GM18520 (cell line): Measurements from ENCODE around the gene BBS4.
A peak's percentile ranks its signal among the peaks of the same experiment; 100 is the strongest.
"Not testable (repeated sequence)": the region's sequence is repeated elsewhere in the genome, so short reads cannot be mapped to it uniquely, and the experiment has no call there.

ENCODE experiments used
- ATAC-seq: cut with Tn5 transposase; IDR thresholded peaks from one replicate; pipeline ENCODE4 v1.9.1; 2021; ENCODE audit not compliant: unreplicated experiment

BBS4 gene

DNA sequence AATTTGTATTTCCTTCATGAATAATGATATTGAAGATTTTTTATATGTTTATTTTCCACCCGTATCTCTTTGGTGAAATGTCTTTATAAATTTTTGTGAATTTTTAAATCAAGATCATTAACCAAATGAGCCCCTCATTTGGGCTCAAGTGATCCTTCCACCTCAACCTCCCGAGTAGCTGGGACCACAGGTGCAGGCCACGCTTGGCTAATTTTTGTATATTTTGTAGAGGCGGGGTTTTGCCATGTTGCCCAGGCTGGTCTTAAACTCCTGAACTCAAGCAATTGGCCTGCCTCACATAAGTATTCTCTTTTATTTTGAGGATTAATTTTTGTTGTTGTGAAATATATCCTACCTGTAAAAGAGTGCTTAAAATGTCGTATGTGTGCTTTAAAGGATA is 4.9 kb downstream of the BBS4 start:
- no peak for ATAC-seq

DNA sequence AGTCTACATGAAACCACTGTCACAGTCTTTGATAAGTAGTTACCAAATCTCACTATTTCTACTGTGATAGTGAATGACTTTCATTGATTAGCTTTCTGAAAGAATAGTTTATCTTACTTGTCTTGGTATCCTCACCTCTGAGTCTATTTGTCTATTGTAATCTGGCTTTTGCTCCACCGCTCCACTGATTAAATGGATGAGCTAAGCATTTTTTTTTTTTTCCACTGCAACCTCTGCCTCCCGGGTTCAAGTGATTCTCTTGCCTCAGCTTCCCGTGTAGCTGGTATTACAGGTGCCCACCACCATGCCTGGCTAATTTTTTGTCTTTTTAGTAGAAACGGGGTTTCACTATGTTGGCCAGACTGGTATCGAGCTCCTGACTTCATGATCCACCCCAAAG is 12.9 kb downstream of the BBS4 start:
- no peak for ATAC-seq

DNA sequence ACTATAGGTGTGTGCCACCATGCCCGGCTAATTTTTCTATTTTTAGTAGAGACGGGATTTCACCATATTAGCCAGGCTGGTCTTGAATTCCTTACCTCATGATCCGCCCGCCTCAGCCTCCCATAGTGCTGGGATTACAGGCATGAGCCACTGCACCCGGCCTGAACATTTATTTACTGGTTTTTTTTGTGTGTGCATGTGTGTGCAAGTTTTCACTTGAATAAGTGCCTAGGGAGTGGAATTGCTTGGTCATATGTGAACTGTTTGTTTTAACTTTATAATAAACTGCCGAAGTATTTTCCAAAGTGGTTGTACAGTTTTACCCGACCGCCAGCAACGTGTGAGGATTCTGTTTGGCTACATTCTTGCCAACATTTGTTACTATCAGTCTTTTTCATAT is 14.1 kb downstream of the BBS4 start:
- ATAC-seq, result no peak

DNA sequence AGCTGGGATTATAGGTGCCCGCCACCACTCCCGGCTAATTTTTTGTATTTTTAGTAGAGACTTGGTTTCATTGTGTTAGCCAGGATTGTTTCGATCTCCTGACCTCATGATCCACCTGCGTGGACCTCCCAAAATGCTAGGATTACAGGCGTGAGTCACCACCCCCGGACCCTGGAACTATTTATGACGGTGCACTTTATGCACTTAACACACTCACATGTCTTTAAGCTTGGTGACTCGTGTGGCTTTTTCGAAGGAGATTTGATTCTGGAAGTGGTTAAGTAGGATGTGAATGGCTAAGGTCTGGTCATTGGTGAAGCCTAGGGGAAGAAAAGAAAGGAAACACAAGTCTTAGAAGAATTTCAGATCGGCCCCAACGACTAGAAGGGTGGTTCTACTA is 20.3 kb downstream of the BBS4 start:
- ATAC-seq, result no peak

DNA sequence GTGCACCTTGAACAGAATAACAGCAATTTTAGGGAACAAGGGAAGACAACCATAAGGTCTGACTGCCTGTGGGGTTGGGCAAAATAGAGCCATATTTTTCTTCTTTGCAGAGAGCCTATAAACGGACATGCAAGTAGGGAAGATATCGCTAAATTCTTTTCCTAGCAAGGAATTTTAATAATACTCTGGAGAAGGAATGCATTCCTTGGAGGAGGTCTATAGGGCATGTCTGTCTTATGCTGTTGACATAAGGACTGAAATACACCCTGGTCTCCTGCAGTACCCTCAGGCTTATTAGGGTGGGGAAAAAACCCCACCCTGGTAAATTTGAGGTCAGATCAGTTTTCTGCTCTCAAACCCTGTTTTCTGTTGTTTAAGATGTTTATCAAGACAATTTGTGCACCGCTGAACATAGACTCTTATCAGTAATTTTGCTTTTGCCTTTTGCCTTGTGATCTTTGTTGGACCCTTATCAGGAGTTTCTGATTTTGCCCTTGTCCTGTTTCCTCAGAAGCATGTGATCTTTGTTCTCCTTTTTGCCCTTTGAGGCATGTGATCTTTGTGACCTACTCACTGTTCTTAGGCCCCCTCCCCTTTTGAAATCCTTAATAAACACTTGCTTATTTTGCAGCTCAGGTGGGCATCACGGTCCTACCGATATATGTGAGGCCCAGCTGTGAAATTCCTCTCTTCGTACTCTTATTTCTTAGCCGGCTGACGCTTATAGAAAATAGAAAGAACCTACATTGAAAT is 22.7 kb downstream of the BBS4 start:
- ATAC-seq, result not testable (repeated sequence)

DNA sequence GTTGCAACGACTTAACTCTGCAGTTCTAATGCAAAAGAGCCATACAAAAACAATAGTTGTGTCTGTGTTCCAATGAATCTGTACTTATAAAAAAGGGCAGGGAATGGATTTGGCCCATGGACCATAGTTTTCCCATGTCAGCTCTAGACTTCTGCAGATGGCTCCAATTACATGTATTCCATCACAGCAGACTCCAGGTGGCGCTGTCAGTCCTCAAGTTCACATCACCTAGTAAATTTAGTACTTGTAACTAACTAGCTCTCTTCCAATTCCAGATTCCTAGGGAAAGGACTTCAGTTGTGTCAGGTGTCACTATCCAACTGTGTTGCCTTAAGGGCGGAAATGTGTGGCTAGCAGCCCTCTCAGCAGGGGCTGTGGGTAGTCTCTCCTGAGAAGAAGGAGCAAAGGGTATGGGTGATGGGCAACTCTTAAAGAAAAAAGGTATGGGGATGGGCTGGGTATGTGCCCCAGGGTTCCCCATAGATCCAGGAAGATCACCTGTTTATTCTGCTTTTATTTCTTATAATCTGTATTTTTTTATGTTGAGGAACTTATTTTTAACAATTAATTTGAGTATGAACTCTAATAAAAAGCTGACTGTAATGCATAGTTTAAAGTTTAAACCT is 36.2 kb downstream of the BBS4 start:
- ATAC-seq, result no peak

DNA sequence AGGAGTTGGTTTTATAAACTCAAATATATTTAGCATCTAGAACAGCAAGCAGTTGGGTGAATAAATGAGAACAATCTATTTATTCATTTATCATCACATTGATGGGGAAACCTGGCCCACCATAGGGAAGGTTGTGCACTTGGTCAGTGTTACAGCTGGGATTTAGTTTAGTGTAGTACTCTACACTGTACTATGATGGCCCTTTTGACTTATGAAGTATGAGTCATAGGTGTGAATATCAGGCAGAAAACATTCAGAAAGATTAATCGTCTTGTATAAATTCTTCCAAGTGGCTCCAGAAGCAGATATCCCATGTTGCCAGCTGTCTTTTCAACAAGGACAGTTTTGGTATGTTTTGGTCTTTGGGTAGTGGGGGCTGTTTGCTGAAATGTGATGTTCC is 38.0 kb downstream of the BBS4 start:
- no peak for ATAC-seq

DNA sequence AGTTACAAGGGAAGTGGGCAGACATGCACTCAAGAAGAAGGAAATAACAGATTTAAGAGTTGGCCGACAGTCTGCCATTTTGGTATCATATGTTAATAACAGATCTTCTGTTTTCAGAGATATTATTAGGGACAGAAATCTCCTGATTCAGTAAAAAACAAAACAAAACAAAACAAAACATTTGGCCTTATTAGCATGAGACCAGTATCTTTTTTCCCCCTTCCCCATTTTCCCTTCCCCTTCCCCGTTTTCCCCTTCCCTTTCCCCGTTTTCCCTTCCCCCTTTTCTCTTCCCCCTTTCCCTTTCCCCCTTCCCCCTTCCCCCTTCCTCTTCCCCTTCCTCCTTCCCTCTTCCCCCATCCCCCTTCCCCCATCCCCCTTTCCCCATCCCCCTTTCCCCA is 39.4 kb downstream of the BBS4 start:
- no peak for ATAC-seq

DNA sequence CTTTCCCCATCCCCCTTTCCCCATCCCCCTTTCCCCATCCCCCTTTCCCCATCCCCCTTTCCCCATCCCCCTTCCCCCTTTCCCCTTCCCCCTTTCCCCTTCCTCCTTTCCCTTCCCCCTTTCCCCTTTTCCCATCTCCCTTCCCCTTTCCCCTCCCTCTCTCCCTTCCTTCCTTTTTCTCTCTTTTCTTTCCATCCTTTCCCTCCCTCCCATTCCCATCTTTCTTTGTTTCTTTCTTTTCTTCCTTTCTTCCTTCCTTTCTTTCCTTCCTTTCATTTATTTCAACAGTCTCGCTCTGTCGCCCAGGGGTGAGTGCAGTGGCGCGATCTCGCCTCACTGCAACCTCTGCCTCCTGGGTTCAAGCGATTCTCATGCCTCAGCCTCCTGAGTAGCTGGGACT is 39.8 kb downstream of the BBS4 start:
- not testable (repeated sequence) for ATAC-seq

DNA sequence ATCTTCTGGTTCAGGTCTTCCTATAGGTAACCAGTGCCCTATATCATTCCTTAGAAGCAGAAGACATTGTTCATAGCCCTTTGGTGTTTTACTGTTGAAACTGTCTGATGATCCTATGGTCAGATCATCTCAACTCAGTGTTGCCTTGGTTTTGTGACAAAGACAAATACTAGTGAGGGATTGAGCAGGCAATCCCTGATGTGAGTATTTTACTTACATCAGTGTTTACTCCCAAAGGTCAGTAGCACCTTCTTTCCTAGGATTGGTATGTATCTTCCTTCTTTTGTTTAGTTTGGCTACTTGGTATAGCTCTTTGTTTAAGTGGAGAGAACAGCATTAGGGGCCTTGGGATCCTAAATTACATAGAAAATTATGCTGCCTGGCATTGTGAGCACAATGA is 41.1 kb downstream of the BBS4 start:
- ATAC-seq, result no peak

DNA sequence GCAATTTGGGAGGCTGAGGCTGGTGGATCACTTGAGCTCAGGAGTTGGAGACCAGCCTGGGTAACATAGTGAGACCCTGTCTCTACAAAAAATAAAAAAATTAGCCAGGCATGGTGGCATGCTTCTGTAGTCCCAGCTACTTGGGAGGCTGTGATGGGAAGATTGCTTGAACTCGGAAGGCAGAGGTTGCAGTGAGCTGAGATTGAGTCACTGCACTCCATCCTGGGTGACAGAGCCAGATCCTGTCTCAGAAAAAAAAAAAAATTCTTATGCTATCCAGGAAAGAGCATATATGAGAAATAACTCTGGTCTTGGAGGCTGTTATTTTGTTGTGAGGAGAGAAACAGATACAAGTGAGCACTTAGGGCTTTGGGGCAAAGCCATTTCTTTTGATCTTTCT is 42.2 kb downstream of the BBS4 start:
- not testable (repeated sequence) for ATAC-seq

DNA sequence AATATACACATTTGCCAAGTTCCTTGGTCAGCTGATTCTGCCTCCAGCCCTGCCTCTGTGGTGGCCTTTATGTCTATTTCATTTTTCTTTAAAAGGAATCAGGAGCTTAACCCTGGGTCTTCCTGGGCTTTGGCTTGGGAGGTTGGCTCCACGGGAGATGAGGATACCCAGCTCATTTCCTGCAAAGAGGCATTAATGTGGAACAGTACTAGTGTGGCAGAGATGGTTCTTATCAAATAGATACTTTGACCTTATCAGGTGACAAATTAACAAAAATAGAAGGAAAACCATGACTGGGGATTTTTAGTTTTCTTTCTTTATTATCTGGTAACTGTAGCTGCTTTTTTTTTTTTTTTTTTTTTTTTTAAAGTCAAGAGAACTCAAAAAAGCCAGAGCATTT is 42.8 kb downstream of the BBS4 start:
- no peak for ATAC-seq

DNA sequence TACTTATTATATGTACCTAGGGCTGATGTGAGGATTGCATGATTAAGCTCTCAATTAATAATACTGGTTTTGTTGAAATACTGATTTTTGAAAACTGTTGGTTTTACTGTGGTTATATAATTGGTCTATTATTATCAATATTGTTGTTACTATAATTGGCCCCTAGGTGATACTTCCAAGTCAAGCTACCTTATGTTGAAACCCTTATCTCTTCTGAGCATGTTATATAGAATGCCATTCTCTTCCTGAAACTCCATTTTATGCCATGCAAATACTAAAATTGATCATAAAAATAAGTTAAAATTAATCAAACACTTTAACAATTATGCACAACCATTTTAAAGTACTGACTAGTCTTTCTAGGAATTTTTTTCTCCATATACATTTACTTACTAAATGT is 46.1 kb downstream of the BBS4 start:
- no peak for ATAC-seq

DNA sequence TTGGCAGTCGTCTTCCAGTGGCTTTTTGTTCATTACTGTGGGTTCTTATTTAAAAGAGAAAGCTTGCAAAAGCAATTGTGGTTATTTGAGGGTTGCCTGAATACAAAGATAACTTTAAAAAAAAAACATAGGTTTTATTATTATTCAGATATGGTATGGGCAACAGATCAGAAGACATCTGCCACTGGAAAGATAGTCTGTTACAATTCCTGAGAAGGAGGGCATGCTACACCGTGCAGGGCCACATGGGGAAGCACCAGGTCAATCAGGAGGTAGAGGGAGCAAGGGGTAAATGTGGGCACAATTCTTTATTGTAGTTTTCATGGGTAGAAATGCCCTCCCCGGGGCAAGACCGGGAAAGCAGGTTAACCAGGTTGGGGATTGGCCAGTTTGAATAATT is 46.5 kb downstream of the BBS4 start:
- ATAC-seq, result no peak

DNA sequence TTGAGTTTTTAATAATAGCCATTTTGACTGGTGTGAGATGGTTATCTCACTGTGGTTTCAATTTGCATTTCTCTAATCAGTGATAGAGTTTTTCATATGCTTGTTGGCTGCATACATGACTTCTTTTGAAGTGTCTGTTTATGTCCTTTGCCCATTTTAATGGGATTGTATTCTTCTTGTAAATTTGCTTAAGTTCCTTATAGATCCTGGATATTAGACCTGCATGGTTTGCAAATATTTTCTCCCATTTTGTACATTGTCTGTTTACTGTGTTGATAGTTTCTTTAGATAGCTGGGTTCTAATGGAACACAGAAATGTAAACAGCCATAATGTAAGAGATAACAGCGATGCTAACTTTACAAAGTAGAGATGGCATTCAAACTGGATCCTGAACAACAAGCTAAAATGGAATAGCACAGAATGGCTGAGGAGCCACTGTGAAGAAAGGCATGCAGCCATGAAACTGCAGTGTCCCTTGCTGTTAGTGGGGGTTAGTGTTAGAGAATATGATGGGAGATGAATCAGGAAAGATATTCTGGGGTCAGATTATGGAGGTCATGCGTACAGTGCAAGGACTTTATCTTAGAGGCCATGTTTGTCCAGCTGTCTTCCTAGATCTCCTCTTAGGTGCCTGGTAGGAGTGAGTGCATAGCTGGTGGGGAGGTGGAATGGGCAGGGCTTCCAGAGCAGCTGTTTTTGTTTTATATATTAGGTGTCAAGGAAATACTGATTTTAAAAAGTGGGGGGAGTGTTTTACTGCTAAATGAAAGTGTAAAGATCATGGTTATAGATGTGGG is 48.1 kb downstream of the BBS4 start:
- no peak for ATAC-seq

DNA sequence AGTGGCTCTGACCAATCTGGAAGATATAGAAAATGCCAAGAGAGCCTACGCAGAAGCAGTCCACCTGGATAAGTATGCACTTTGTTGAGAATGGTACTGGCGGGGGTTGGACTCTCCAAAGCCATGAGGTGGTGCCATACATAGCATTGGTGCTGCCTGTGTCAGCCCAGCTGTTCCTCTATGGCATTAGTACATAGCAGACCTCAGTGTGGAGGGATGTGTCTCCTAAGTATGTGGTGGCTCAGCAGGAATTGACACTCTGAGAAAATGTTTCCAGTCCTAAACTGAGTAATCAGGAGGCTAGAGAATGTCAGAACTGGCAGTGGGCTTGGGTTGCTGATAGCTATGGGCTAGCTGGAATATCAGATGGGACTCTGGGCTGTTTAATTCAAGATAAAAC is 49.1 kb downstream of the BBS4 start:
- ATAC-seq, result no peak

DNA sequence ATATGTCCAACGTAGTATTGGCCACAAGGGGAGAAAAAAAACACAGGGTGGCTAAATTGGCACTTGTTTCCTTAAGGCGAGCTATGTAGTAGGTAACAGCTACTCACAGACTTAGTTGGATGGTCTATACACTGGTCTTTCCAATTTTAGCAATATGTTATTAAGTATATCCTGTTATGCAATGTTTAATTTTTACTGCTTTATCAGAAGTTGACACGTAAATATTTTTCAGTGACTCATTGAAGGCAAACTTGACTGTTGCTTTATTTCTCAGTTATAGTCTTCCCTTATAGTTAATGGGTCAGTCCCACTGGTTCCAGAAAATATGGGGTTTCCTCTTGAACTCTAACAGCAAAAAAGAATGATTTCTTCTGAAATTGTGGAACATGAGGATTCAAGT is 51.1 kb downstream of the BBS4 start:
- no peak for ATAC-seq

DNA sequence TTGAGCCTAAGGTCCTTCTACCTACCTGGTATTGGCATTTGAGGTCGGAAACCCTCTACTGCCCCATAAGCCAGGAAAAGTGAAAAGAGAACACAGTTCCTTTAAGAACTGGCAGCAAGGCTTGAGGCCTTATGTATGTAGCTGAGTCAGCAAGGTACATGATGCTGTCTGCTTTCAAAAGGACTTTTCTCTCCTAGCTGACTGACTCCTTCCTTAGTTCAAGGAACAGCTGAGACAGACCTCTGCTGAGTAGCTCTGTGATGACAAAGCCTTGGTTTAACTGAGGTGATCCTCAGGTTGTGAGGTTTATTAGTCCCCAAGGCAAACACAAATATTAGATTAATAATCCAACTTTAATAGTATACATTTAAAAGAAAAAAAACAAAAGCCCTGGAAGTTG is 51.7 kb downstream of the BBS4 start:
- ATAC-seq, result no peak

DNA sequence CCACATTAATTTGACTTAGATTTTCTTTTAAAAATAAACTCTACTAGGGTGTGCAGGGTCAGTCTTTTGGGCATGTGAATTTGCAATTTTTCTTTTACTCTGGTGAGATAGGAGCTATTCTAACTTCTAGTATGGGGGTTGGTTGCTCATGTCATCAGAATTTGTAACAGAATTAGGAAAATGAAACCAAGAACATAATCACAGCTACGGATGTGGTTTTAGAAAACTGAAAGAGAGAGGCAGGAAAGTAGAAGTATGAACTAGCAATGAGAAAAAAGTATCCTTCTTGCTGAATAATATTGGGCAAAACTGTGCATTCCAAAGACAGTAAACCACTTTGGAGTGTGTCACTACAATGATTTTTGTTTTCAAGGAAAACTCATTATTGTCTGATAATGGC is 54.2 kb downstream of the BBS4 start:
- peak; percentile 60 for ATAC-seq

DNA sequence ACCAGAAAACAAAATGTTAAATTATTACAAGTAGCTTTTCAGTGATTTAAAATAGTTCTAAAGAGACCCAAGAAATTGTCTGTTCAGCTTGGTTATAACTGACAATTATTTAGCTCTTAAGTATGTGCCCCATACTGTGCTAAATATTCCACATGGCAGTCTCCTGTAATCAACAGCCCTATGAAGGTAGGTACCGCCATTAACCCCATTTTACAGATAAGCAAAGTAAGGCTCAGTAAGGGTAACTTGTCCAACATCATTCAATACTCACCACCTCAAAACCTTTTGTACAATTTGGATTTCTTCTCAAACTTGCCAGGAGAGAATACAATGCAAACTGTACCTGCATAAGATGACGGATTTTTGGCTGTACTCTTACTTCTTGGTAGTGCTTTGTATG is 63.7 kb downstream of the BBS4 start:
- no peak for ATAC-seq

DNA sequence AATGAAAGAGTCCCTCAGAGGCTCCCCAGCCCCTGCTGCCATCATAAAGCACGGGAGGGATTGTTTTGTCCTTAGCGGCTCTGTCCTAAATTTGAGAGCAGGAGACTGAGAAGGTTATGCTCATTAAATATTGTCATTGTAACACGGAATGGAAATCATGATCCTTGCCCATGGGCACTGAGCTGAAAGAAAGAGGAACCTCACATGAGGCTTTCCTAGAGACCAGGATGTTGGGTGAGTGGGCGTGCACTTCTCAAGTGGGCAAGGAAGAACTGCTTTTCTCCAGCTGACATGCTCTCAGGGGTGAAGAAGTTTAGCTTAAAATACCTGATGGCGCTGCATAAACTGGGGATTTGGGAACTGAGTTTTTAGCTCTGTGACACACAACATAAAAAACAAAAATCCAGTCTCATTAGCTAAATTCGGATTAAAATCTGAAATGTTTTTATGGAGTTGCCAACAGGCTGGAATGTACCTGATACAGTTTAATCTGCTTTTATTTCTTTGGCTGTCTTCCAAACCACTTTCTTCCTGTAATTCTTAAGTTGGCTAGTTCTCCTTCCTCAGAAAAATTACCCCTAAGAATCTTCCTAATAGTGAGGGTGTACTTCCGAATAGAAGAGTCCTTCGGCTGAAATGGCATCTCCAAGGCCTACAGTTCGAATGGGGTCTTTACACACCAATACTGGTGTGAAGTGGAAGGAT is 65.9 kb downstream of the BBS4 start:
- ATAC-seq, result no peak

DNA sequence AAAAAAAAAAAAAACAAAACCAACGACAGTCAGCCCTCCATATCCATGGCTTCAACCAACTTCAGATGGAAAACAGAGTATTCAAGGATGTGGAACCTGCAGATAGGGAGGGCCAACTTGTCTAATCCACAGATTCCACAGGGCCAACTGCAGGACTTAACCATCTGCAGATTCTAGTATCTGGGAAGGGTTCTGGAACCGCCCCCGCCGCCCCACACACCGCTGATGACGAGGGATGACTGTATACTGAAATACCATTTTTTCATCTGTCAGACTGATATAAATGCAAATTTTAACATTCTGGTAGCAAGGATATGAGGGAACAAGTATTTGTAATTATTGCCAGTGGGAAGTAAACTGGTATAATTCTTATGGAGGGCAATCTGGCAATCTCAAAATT is 68.1 kb downstream of the BBS4 start:
- ATAC-seq, result no peak
